HepG2 (cell line): ENCODE data around the gene DLG5.

Experiments used
- CTCF ChIP-seq: sonication (generic); formaldehyde crosslinking; IDR thresholded peaks from 2 replicates; pipeline ENCODE4 v1.5.0; 2020; ENCODE audit warnings: mild to moderate bottlenecking, missing genetic modification reagents, moderate library complexity
- EZH2 ChIP-seq: conservative IDR thresholded peaks from 2 replicates; pipeline ENCODE4 v1.6.1; 2012; ENCODE audit warnings: mild to moderate bottlenecking, low read depth, low read length, moderate library complexity
- FOSL1 ChIP-seq: sonication (generic); formaldehyde crosslinking; IDR thresholded peaks from 2 replicates; pipeline ENCODE4 v1.9.0; 2021; ENCODE audit warnings: missing genetic modification reagents, borderline replicate concordance
- GABPA ChIP-seq, 2 experiments: IDR thresholded peaks; 2 replicates each; pipeline ENCODE4 v1.6.1; 2011 to 2016; ENCODE audit warnings: low read depth in 2 of 2, low read length in 1 of 2, missing biosample characterization in 1 of 2, missing genetic modification characterization in 1 of 2
- HOXA7 ChIP-seq: sonication (generic); formaldehyde crosslinking; IDR thresholded peaks from 2 replicates; pipeline ENCODE4 v1.8.1; 2022; ENCODE audit warnings: mild to moderate bottlenecking, missing genetic modification reagents, moderate library complexity
- JUND ChIP-seq: sonication (generic); formaldehyde crosslinking; IDR thresholded peaks from 2 replicates; pipeline ENCODE4 v1.8.0; 2022; ENCODE audit warnings: mild to moderate bottlenecking, missing genetic modification reagents
- SUZ12 ChIP-seq: fragments of 150-350 bp; IDR thresholded peaks from 2 replicates; pipeline ENCODE4 v1.6.1; 2014; ENCODE audit warnings: low read depth, low read length
- ZNF557 ChIP-seq: sonication (generic); formaldehyde crosslinking; IDR thresholded peaks from 2 replicates; pipeline ENCODE4 v1.4.0; 2020; ENCODE audit warnings: missing genetic modification reagents
- ZNF816 ChIP-seq: sonication (generic); formaldehyde crosslinking; IDR thresholded peaks from 2 replicates; pipeline ENCODE4 v1.8.0; 2022; ENCODE audit warnings: missing genetic modification reagents, mild to moderate bottlenecking, borderline replicate concordance

- TF ChIP-seq ZNF816 (CRISPR knock-in tag) (no peak), SUZ12 (no peak), GABPA (IDR thresholded peaks at IDR 0.05; ENCODE audit: low read depth, low read length) (no peak), GABPA (CRISPR knock-in tag; IDR thresholded peaks at IDR 0.05; ENCODE audit: low read depth) (no peak), CTCF (no peak), EZH2 (no peak), HOXA7 (CRISPR knock-in tag) (no peak), FOSL1 (no peak), JUND (CRISPR knock-in tag) (no peak), ZNF557 (CRISPR knock-in tag) (no peak)
Observed at GRCh38 chr10:77896058-77896457, 30.5 kb downstream of the DLG5 start.
